HepG2 (cell line): ENCODE results near the gene SIGLEC6. TPM values are rescaled to one million over a fixed set of nuclear protein-coding genes. Genes with fewer than 3 reads are reported as not detected.

Experiments
- ATAC-seq: fragments of 200-7000 bp; cut with Tn5 transposase; 3 replicates; pipeline ENCODE4 v1.9.1; 2020; ENCODE audit warnings: mild to moderate bottlenecking, moderate library complexity
- BruUV-seq: library from RNA; stranded (reverse); fragments of 400-500 nt; replicated peaks from 2 replicates; lab custom pipeline; 2021; lab: Mats Ljungman, UMichigan
- CTCF ChIA-PET: fragments of 300-600 bp; formaldehyde crosslinking; extraction: SDS; loops from one replicate; lab custom pipeline; 2021; ENCODE audit warnings: low total read pairs, inconsistent platforms, low intra/inter-chr PET ratio; lab: Yijun Ruan, JAX
- POLR2A ChIA-PET: fragments of 350-600 bp; sonication (Branson Sonifier 250); formaldehyde crosslinking; loops from one replicate; lab custom pipeline; 2020; ENCODE audit warnings: antibody characterized with exemption, inconsistent platforms; lab: Yijun Ruan, JAX
- DNase-seq: peaks from one replicate; pipeline ENCODE4 v3.0.0-alpha.2; 2015; ENCODE audit warnings: low spot score
- FAIRE-seq: peaks from 3 replicates; lab custom pipeline; 2011; peaks lifted over from hg19 to GRCh38; lab: Jason Lieb, UNC
- H2AFZ ChIP-seq: one replicate; pipeline ENCODE4 v1.6.1; 2011; ENCODE audit warnings: low read length, inconsistent platforms
- H3K27ac ChIP-seq: fragments of 300-600 bp; 3 replicates; pipeline ENCODE4 v1.8.0; 2011; ENCODE audit warnings: mixed run types, mild to moderate bottlenecking, mixed read lengths, low read length, inconsistent platforms; ENCODE audit not compliant: insufficient read depth; ENCODE audit errors: extremely low read length
- H3K27me3 ChIP-seq, 2 experiments: fragments of 200-600 bp in 1 of 2; 2 replicates in 1 of 2; 3 replicates in 1 of 2; pipeline versions ENCODE4 v1.6.0 to v1.8.0; 2011; ENCODE audit warnings: low read length in 2 of 2, mild to moderate bottlenecking in 2 of 2, moderate library complexity in 2 of 2, inconsistent platforms in 1 of 2; ENCODE audit not compliant: insufficient read depth in 2 of 2, control insufficient read depth in 1 of 2
- H3K36me3 ChIP-seq, 2 experiments: fragments of 200-600 bp in 1 of 2; replicated peaks in 1 of 2; 2 replicates in 1 of 2; 3 replicates in 1 of 2; pipeline versions ENCODE4 v1.5.1 to v1.8.0; 2011; ENCODE audit warnings: low read length in 2 of 2, inconsistent platforms in 1 of 2; ENCODE audit not compliant: insufficient read depth in 2 of 2, control insufficient read depth in 1 of 2
- H3K4me1 ChIP-seq: 2 replicates; pipeline ENCODE4 v1.5.1; 2012; ENCODE audit warnings: low read length, inconsistent platforms; ENCODE audit not compliant: insufficient read depth
- H3K4me2 ChIP-seq: 2 replicates; pipeline ENCODE4 v1.6.0; 2011; ENCODE audit warnings: low read depth, low read length, inconsistent platforms
- H3K4me3 ChIP-seq, 3 experiments: fragments of 200-600 bp in 1 of 3; sonication (generic), shearing (Covaris generic) in 1 of 3; replicated peaks in 1 of 3; 2 replicates each; pipeline ENCODE4 v1.5.1; 2011 to 2016; ENCODE audit warnings: low read length in 3 of 3, inconsistent platforms in 2 of 3, low read depth in 2 of 3, mild to moderate bottlenecking in 2 of 3, control low read depth in 1 of 3, mixed read lengths in 1 of 3; ENCODE audit not compliant: insufficient read depth in 1 of 3
- H3K79me2 ChIP-seq: one replicate; pipeline ENCODE4 v1.6.1; 2011; ENCODE audit warnings: low read length, inconsistent platforms; ENCODE audit not compliant: insufficient read depth
- H3K9ac ChIP-seq: 2 replicates; pipeline ENCODE4 v1.6.0; 2011; ENCODE audit warnings: mild to moderate bottlenecking, low read depth, low read length, inconsistent platforms; ENCODE audit not compliant: insufficient read depth
- H3K9me3 ChIP-seq: 2 replicates; pipeline ENCODE4 v1.5.1; 2012; ENCODE audit warnings: mild to moderate bottlenecking, low read length
- H4K20me1 ChIP-seq: 2 replicates; pipeline ENCODE4 v1.6.0; 2011; ENCODE audit warnings: inconsistent platforms, mild to moderate bottlenecking, low read length, moderate library complexity; ENCODE audit not compliant: insufficient read depth
- ELF3 ChIP-seq: IDR thresholded peaks from 2 replicates; pipeline ENCODE4 v1.6.1; 2016; ENCODE audit warnings: missing genetic modification reagents, missing compliant biosample characterization
- ISL2 ChIP-seq: sonication (generic); formaldehyde crosslinking; IDR thresholded peaks from 2 replicates; pipeline ENCODE4 v1.5.0; 2020; ENCODE audit warnings: missing genetic modification reagents
- MLLT10 ChIP-seq: sonication (generic); formaldehyde crosslinking; IDR thresholded peaks from 2 replicates; pipeline ENCODE4 v1.4.0; 2020; ENCODE audit warnings: missing genetic modification reagents
- NAIF1 ChIP-seq: sonication (generic); formaldehyde crosslinking; IDR thresholded peaks from 2 replicates; pipeline ENCODE4 v1.5.0; 2020; ENCODE audit warnings: mild to moderate bottlenecking, missing genetic modification reagents, borderline replicate concordance
- POLR2A ChIP-seq, 2 experiments: IDR thresholded peaks; 2 replicates each; pipeline ENCODE4 v1.6.1; 2011; ENCODE audit warnings: low read depth in 2 of 2, low read length in 2 of 2, mild to moderate bottlenecking in 1 of 2, moderate library complexity in 1 of 2; ENCODE audit not compliant: insufficient read depth in 1 of 2
- RBAK ChIP-seq: sonication (generic); formaldehyde crosslinking; IDR thresholded peaks from 2 replicates; pipeline ENCODE4 v1.5.1; 2020; ENCODE audit warnings: mild to moderate bottlenecking, missing genetic modification reagents
- SRSF4 ChIP-seq: fragments of 200-400 bp; formaldehyde crosslinking; IDR thresholded peaks from one replicate; pipeline ENCODE4 v1.6.1; 2018; ENCODE audit warnings: mild to moderate bottlenecking, low read depth, low read length, moderate library complexity; ENCODE audit not compliant: poor library complexity, severe bottlenecking
- TCF12 ChIP-seq, 2 experiments: fragments of 450-650 bp in 1 of 2; sonication (generic) in 1 of 2; formaldehyde crosslinking in 1 of 2; IDR thresholded peaks; 2 replicates each; pipeline versions ENCODE4 v1.6.1 to v1.8.0; 2017 to 2022; ENCODE audit warnings: antibody characterized with exemption in 1 of 2, mild to moderate bottlenecking in 1 of 2, missing genetic modification reagents in 1 of 2, moderate library complexity in 1 of 2
- ZBTB20 ChIP-seq: sonication (generic); formaldehyde crosslinking; IDR thresholded peaks from 2 replicates; pipeline ENCODE4 v1.8.1; 2023; ENCODE audit warnings: missing genetic modification reagents, low read depth, mild to moderate bottlenecking, borderline replicate concordance
- ZBTB7B ChIP-seq: sonication (generic); formaldehyde crosslinking; IDR thresholded peaks from 2 replicates; pipeline ENCODE4 v1.4.0; 2020; ENCODE audit warnings: missing genetic modification reagents
- ZNF260 ChIP-seq: sonication (generic); formaldehyde crosslinking; IDR thresholded peaks from 2 replicates; pipeline ENCODE4 v1.4.0; 2020; ENCODE audit warnings: missing genetic modification reagents, low read depth, mild to moderate bottlenecking, borderline replicate concordance
- ZNF468 ChIP-seq: sonication (generic); formaldehyde crosslinking; IDR thresholded peaks from 2 replicates; pipeline ENCODE4 v1.8.0; 2022; ENCODE audit warnings: mild to moderate bottlenecking, moderate library complexity, missing genetic modification reagents
- WGBS: methylation state at CpG from one replicate; pipeline ENCODE4 v1.1.6; 2017; ENCODE audit warnings: low lambda C conversion rate; 5-methylcytosine and 5-hydroxymethylcytosine counted together
- in situ Hi-C: cut with HindIII; loops from 2 replicates; pipeline ENCODE4 v1.10.0; 2017; ENCODE audit warnings: low pct_unique_long_range_greater_than_20kb; ENCODE audit not compliant: extremely low pct_ligation_motif_present
- intact Hi-C: fragments of 100-400 bp; cut with micrococcal nuclease; formaldehyde crosslinking; loops from one replicate; pipeline ENCODE4 v1.10.0; 2022; ENCODE audit not compliant: unreplicated experiment
- polyA plus RNA-seq, 8 experiments: library from polyadenylated mRNA; depleted of rRNA in 3 of 8; stranded (reverse) in 7 of 8; unstranded in 1 of 8; fragments of >200 nt; fragmentation: Illumina TruSeq in 4 of 8; extraction: Trizol in 4 of 8; gene quantifications; 2 replicates each; pipeline versions ENCODE4 v1.2.1 to v1.2.3, GENCODE V29; 2011 to 2016; ENCODE audit warnings: low read depth in 4 of 8, missing spikeins in 1 of 8, mixed read lengths in 1 of 8; ENCODE audit not compliant: insufficient read depth in 1 of 8
- total RNA-seq, 5 experiments: library from RNA; depleted of rRNA; stranded (reverse); fragments of >200 nt; fragmentation: Illumina TruSeq; extraction: Trizol; gene quantifications; 2 replicates each; pipeline ENCODE4 v1.2.3, GENCODE V29; 2016; ENCODE audit warnings: low read depth in 1 of 5
- TF ChIP-seq, protein P1 (sequence below): sonication (generic); formaldehyde crosslinking; conservative IDR thresholded peaks from 2 replicates; pipeline ENCODE4 v1.8.0; 2022; ENCODE audit warnings: missing genetic modification reagents
- TF ChIP-seq, protein P2 (sequence below): IDR thresholded peaks from 2 replicates; pipeline ENCODE4 v1.6.1; 2016; ENCODE audit warnings: low read depth, missing genetic modification reagents, missing compliant biosample characterization
- TF ChIP-seq, protein P3 (sequence below): sonication (generic); formaldehyde crosslinking; IDR thresholded peaks from 2 replicates; pipeline ENCODE4 v1.4.0; 2020; ENCODE audit warnings: mild to moderate bottlenecking, missing genetic modification reagents

SIGLEC6 gene
- total and polyA plus RNA-seq, 2 of the 13 experiments (the other 11 are each of a cell fraction or from before 2014, with no cell fraction given) = not detected

DNA sequence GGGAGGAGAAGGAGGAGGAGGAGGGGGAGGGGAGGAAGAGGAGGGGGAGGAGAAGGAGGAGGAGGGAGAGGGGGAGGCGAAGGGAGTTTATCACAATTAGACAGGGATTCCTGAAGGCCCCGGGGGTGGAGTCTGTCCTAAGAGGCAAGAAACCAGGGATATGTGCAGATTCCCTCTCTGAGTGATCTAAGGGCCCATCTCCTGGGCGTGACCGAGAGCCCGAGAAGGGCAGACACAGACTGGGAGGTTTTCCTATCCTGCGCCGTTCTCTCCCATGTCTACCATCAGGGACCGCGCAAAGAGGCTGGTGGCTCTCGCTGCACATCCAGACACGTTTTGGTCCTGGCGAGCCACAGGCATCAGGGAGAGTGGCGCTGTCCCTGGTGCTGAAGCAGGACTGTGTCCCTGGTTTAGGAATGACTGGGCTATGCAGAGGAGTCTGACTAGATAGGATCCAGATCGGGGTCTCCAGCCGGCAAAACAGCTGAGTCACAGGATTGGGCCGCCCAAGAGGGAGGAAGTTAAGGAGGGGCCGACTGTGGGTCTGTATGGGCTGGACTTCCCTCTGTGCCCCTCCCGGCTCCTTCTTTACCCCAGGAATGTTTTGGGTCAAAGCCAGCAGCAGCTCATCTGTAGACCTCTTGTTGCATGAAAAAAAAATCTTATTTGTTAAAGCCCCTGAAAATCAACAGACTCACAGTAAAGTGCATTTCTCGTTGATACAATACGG, 21.7 kb upstream of the SIGLEC6 start:
- H3K36me3 ChIP-seq = no peaks in the 10 kb centered on the region
- in situ Hi-C loops = no loop called here
- no peak overlapping the region for H3K4me3 ChIP-seq
- H4K20me1 ChIP-seq = peaks cover 9% of the 10 kb centered on the region
- ChIA-PET CTCF (no interaction called here), POLR2A (no interaction called here)
- H3K79me2 ChIP-seq = no peaks in the 10 kb centered on the region
- H3K27ac ChIP-seq = no peak overlapping the region
- ATAC-seq = peak; percentile 66
- FAIRE-seq = peak; percentile 8
- H3K9me3 ChIP-seq = no peaks in the 10 kb centered on the region
- no peaks in the 10 kb centered on the region; a peak in 1 of 5 replicates for H3K27me3 ChIP-seq
- 22% methylated on average over 9 of the region's 20 CpGs for WGBS
- no TSS peak for BruUV-seq
- H3K4me2 ChIP-seq = no peak overlapping the region
- H3K4me1 ChIP-seq = no peaks in the 10 kb centered on the region
- peak; percentile 39 for DNase-seq
- intact Hi-C loops = no loop called here
- no peak overlapping the region for H2AFZ ChIP-seq
- no peak overlapping the region for H3K9ac ChIP-seq
- TF ChIP-seq TCF12 (IDR thresholded peaks at IDR 0.05) = no peak
- TF ChIP-seq TCF12 (CRISPR knock-in tag; IDR thresholded peaks at IDR 0.05) = no peak
- TF ChIP-seq ISL2 (CRISPR knock-in tag) = peak; percentile 57; the same call in 1 of the 2 replicates
- TF ChIP-seq ZNF468 = no peak
- peak; percentile 87; the same call in 1 of the 2 replicates for TF ChIP-seq ZBTB20 (CRISPR knock-in tag)
- TF ChIP-seq, protein P1, sequence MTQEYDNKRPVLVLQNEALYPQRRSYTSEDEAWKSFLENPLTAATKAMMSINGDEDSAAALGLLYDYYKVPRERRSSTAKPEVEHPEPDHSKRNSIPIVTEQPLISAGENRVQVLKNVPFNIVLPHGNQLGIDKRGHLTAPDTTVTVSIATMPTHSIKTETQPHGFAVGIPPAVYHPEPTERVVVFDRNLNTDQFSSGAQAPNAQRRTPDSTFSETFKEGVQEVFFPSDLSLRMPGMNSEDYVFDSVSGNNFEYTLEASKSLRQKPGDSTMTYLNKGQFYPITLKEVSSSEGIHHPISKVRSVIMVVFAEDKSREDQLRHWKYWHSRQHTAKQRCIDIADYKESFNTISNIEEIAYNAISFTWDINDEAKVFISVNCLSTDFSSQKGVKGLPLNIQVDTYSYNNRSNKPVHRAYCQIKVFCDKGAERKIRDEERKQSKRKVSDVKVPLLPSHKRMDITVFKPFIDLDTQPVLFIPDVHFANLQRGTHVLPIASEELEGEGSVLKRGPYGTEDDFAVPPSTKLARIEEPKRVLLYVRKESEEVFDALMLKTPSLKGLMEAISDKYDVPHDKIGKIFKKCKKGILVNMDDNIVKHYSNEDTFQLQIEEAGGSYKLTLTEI (CRISPR knock-in tag) = no peak
- no peak for TF ChIP-seq SRSF4
- TF ChIP-seq ZBTB7B (CRISPR knock-in tag) = no peak
- TF ChIP-seq ZNF260 = no peak
- TF ChIP-seq, protein P2, sequence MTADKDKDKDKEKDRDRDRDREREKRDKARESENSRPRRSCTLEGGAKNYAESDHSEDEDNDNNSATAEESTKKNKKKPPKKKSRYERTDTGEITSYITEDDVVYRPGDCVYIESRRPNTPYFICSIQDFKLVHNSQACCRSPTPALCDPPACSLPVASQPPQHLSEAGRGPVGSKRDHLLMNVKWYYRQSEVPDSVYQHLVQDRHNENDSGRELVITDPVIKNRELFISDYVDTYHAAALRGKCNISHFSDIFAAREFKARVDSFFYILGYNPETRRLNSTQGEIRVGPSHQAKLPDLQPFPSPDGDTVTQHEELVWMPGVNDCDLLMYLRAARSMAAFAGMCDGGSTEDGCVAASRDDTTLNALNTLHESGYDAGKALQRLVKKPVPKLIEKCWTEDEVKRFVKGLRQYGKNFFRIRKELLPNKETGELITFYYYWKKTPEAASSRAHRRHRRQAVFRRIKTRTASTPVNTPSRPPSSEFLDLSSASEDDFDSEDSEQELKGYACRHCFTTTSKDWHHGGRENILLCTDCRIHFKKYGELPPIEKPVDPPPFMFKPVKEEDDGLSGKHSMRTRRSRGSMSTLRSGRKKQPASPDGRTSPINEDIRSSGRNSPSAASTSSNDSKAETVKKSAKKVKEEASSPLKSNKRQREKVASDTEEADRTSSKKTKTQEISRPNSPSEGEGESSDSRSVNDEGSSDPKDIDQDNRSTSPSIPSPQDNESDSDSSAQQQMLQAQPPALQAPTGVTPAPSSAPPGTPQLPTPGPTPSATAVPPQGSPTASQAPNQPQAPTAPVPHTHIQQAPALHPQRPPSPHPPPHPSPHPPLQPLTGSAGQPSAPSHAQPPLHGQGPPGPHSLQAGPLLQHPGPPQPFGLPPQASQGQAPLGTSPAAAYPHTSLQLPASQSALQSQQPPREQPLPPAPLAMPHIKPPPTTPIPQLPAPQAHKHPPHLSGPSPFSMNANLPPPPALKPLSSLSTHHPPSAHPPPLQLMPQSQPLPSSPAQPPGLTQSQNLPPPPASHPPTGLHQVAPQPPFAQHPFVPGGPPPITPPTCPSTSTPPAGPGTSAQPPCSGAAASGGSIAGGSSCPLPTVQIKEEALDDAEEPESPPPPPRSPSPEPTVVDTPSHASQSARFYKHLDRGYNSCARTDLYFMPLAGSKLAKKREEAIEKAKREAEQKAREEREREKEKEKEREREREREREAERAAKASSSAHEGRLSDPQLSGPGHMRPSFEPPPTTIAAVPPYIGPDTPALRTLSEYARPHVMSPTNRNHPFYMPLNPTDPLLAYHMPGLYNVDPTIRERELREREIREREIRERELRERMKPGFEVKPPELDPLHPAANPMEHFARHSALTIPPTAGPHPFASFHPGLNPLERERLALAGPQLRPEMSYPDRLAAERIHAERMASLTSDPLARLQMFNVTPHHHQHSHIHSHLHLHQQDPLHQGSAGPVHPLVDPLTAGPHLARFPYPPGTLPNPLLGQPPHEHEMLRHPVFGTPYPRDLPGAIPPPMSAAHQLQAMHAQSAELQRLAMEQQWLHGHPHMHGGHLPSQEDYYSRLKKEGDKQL (CRISPR knock-in tag) = no peak
- no peak for TF ChIP-seq RBAK (CRISPR knock-in tag)
- TF ChIP-seq, protein P3, sequence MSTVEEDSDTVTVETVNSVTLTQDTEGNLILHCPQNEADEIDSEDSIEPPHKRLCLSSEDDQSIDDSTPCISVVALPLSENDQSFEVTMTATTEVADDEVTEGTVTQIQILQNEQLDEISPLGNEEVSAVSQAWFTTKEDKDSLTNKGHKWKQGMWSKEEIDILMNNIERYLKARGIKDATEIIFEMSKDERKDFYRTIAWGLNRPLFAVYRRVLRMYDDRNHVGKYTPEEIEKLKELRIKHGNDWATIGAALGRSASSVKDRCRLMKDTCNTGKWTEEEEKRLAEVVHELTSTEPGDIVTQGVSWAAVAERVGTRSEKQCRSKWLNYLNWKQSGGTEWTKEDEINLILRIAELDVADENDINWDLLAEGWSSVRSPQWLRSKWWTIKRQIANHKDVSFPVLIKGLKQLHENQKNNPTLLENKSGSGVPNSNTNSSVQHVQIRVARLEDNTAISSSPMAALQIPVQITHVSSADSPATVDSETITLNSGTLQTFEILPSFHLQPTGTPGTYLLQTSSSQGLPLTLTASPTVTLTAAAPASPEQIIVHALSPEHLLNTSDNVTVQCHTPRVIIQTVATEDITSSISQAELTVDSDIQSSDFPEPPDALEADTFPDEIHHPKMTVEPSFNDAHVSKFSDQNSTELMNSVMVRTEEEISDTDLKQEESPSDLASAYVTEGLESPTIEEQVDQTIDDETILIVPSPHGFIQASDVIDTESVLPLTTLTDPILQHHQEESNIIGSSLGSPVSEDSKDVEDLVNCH (CRISPR knock-in tag) = no peak
- TF ChIP-seq MLLT10 (CRISPR knock-in tag) = no peak
- TF ChIP-seq NAIF1 = no peak
- TF ChIP-seq ELF3 (CRISPR knock-in tag) = peak; percentile 61
- TF ChIP-seq POLR2A (IDR thresholded peaks at IDR 0.05; ENCODE audit: insufficient read depth in 1 of 2, low read depth in 2 of 2, low read length in 2 of 2) = no peak
